K562 (cell line): Measurements from ENCODE around the gene GRB10. TPM values are rescaled to one million over a fixed set of nuclear protein-coding genes. Genes with fewer than 3 reads are reported as not detected.
A peak's percentile ranks its signal among the peaks of the same experiment; 100 is the strongest.

Source experiments
- DPF2 ChIP-seq: fragments of 450-650 bp; IDR thresholded peaks from 2 replicates; pipeline ENCODE4 v1.6.1; 2016
- FOXM1 ChIP-seq, 2 experiments: fragments of 450-650 bp in 1 of 2; sonication (generic) in 1 of 2; formaldehyde crosslinking in 1 of 2; IDR thresholded peaks; 2 replicates each; pipeline versions ENCODE4 v1.6.1 to v1.9.0; 2017 to 2022; ENCODE audit warnings: low read depth in 2 of 2, mild to moderate bottlenecking in 2 of 2, missing genetic modification reagents in 1 of 2, moderate library complexity in 1 of 2
- GTF2F1 ChIP-seq: IDR thresholded peaks from 2 replicates; pipeline ENCODE4 v1.6.1; 2011; ENCODE audit warnings: low read depth, low read length, improper control_type of control experiment
- IFI16 ChIP-seq: fragments of 250-450 bp; sonication (Bioruptor Pico); IDR thresholded peaks from 2 replicates; pipeline ENCODE4 v2.1.2; 2022; ENCODE audit warnings: mild to moderate bottlenecking, inconsistent platforms
- RAD51 ChIP-seq: fragments of 450-650 bp; IDR thresholded peaks from 2 replicates; pipeline ENCODE4 v1.7.1; 2016; ENCODE audit warnings: low read depth, mild to moderate bottlenecking, borderline replicate concordance
- REST ChIP-seq, 2 experiments: fragments of 450-650 bp; formaldehyde crosslinking in 1 of 2; IDR thresholded peaks; 2 replicates each; pipeline versions ENCODE4 v1.4.0 to v1.6.1; 2014 to 2020; ENCODE audit warnings: mild to moderate bottlenecking in 2 of 2, borderline replicate concordance in 1 of 2, low read depth in 1 of 2
- TBL1XR1 ChIP-seq, 2 experiments: IDR thresholded peaks; 2 replicates each; pipeline ENCODE4 v1.6.1; 2012; ENCODE audit warnings: improper control_type of control experiment in 2 of 2, low read length in 2 of 2, mild to moderate bottlenecking in 1 of 2
- TRIM28 ChIP-seq: fragments of 450-650 bp; IDR thresholded peaks from 2 replicates; pipeline ENCODE4 v1.6.1; 2017
- ZNF232 ChIP-seq: sonication (generic); formaldehyde crosslinking; IDR thresholded peaks from 2 replicates; pipeline ENCODE4 v1.8.0; 2022; ENCODE audit warnings: mild to moderate bottlenecking, missing genetic modification reagents
- polyA plus RNA-seq, 8 experiments: library from polyadenylated mRNA; depleted of rRNA in 4 of 8; stranded (reverse) in 5 of 8; unstranded in 3 of 8; fragments of >200 nt; fragmentation: Nextera tagmentation in 2 of 8; fragmentation: Illumina TruSeq in 1 of 8; extraction: Ambion mirVana in 2 of 8; extraction: Trizol in 1 of 8; gene quantifications; 2 replicates each; pipeline versions ENCODE4 v1.2.1 to v1.2.3, GENCODE V29; 2011 to 2014; ENCODE audit warnings: inconsistent platforms in 1 of 8, missing spikeins in 1 of 8
- total RNA-seq, 7 experiments: library from RNA; depleted of rRNA in 6 of 7; stranded (reverse); fragments of >200 nt in 6 of 7; fragmentation: Illumina TruSeq in 2 of 7; extraction: Trizol in 2 of 7; gene quantifications; 2 replicates each; pipeline versions ENCODE4 v1.2.1 to v1.2.3, GENCODE V29; 2011 to 2021; ENCODE audit warnings: low replicate concordance in 1 of 7
- TF ChIP-seq, protein P1 (sequence below): fragments of 250-450 bp; sonication (Bioruptor Pico); IDR thresholded peaks from 2 replicates; pipeline ENCODE4 v1.9.0; 2021; ENCODE audit warnings: mild to moderate bottlenecking, inconsistent platforms
- TF ChIP-seq, protein P2 (sequence below): fragments of 450-650 bp; IDR thresholded peaks from 2 replicates; pipeline ENCODE4 v1.7.1; 2018; ENCODE audit warnings: mild to moderate bottlenecking, low read depth; ENCODE audit not compliant: partially characterized antibody
- TF ChIP-seq, protein P3 (sequence below): fragments of 450-650 bp; IDR thresholded peaks from 2 replicates; pipeline ENCODE4 v1.6.1; 2016

The GRB10 gene
- total and polyA plus RNA-seq, 9 of the 15 experiments (the other 6 are each of a cell fraction or from before 2014, with no cell fraction given) = 8.9 to 88.5 (median 40.7) TPM

DNA sequence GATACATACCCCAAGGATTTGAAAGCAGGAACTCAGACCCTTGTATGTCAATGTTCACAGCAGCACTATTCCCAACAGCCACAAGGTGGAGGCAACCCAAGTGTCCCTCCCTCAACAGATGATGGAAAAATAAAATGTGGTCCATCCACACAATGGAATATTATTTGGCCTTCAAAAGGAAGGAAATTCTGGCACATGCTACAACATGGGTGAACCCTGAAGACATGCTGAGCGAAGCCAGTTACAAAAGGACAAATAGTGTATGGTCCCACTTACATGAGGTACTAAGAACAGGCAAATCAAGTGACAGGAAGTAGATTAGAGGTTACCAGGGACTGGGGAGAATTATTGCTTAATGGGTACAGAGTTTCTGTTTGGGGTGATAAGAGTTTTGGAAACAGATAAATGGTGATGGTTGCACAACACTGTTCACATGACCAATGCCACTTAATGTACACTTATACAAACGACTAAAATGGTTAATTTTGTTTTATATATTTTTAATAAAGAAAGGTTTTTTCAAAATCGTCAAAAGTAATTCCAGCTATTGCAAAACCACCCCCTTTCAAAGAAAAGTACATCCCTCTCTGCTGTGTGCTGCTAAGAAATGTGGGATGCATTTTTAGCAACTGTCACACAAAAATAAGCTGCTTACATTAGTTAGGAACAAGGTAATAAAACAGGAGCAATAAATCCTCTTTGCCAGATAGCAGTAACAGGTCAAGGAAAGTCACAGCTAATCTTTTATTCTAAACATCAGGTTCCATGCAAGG is 85.7 kb downstream of the GRB10 start (continued):
- TF ChIP-seq REST (IDR thresholded peaks at IDR 0.05; ENCODE audit: borderline replicate concordance) (peak; percentile 34; the same call in 1 of the 2 replicates), REST (CRISPR knock-in tag; IDR thresholded peaks at IDR 0.05; ENCODE audit: low read depth) (no peak), DPF2 (peak; percentile 80), TBL1XR1 (IDR thresholded peaks at IDR 0.05; ENCODE audit: low read length in 2 of 2) (peak in 1 of 2 experiments; percentile 30; a peak in 1 of 4 replicates), TRIM28 (no peak), FOXM1 (IDR thresholded peaks at IDR 0.05; ENCODE audit: low read depth) (0 out of 2 replicates have a peak, but pooled peaks have one; percentile 51), FOXM1 (CRISPR knock-in tag; IDR thresholded peaks at IDR 0.05; ENCODE audit: low read depth) (no peak), RAD51 (peak; percentile 43; the same call in 1 of the 2 replicates), ZNF232 (no peak), IFI16 (CRISPR knock-in tag) (no peak), GTF2F1 (no peak)
- TF ChIP-seq, protein P1, sequence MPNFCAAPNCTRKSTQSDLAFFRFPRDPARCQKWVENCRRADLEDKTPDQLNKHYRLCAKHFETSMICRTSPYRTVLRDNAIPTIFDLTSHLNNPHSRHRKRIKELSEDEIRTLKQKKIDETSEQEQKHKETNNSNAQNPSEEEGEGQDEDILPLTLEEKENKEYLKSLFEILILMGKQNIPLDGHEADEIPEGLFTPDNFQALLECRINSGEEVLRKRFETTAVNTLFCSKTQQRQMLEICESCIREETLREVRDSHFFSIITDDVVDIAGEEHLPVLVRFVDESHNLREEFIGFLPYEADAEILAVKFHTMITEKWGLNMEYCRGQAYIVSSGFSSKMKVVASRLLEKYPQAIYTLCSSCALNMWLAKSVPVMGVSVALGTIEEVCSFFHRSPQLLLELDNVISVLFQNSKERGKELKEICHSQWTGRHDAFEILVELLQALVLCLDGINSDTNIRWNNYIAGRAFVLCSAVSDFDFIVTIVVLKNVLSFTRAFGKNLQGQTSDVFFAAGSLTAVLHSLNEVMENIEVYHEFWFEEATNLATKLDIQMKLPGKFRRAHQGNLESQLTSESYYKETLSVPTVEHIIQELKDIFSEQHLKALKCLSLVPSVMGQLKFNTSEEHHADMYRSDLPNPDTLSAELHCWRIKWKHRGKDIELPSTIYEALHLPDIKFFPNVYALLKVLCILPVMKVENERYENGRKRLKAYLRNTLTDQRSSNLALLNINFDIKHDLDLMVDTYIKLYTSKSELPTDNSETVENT (CRISPR knock-in tag) = no peak
- TF ChIP-seq, protein P2, sequence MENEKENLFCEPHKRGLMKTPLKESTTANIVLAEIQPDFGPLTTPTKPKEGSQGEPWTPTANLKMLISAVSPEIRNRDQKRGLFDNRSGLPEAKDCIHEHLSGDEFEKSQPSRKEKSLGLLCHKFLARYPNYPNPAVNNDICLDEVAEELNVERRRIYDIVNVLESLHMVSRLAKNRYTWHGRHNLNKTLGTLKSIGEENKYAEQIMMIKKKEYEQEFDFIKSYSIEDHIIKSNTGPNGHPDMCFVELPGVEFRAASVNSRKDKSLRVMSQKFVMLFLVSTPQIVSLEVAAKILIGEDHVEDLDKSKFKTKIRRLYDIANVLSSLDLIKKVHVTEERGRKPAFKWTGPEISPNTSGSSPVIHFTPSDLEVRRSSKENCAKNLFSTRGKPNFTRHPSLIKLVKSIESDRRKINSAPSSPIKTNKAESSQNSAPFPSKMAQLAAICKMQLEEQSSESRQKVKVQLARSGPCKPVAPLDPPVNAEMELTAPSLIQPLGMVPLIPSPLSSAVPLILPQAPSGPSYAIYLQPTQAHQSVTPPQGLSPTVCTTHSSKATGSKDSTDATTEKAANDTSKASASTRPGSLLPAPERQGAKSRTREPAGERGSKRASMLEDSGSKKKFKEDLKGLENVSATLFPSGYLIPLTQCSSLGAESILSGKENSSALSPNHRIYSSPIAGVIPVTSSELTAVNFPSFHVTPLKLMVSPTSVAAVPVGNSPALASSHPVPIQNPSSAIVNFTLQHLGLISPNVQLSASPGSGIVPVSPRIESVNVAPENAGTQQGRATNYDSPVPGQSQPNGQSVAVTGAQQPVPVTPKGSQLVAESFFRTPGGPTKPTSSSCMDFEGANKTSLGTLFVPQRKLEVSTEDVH = no peak
- TF ChIP-seq, protein P3, sequence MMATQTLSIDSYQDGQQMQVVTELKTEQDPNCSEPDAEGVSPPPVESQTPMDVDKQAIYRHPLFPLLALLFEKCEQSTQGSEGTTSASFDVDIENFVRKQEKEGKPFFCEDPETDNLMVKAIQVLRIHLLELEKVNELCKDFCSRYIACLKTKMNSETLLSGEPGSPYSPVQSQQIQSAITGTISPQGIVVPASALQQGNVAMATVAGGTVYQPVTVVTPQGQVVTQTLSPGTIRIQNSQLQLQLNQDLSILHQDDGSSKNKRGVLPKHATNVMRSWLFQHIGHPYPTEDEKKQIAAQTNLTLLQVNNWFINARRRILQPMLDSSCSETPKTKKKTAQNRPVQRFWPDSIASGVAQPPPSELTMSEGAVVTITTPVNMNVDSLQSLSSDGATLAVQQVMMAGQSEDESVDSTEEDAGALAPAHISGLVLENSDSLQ = peak; percentile 45
